ENCODE measurements around the gene TMTC2.

Gene TMTC2

GRCh38 chr12:83181074-83181473 lies 494.4 kb downstream of the TMTC2 start:
- no peak for TF ChIP-seq EZH2phosphoT487 (IDR thresholded peaks at IDR 0.05; ENCODE audit: low read depth)
- TF ChIP-seq, protein P1, sequence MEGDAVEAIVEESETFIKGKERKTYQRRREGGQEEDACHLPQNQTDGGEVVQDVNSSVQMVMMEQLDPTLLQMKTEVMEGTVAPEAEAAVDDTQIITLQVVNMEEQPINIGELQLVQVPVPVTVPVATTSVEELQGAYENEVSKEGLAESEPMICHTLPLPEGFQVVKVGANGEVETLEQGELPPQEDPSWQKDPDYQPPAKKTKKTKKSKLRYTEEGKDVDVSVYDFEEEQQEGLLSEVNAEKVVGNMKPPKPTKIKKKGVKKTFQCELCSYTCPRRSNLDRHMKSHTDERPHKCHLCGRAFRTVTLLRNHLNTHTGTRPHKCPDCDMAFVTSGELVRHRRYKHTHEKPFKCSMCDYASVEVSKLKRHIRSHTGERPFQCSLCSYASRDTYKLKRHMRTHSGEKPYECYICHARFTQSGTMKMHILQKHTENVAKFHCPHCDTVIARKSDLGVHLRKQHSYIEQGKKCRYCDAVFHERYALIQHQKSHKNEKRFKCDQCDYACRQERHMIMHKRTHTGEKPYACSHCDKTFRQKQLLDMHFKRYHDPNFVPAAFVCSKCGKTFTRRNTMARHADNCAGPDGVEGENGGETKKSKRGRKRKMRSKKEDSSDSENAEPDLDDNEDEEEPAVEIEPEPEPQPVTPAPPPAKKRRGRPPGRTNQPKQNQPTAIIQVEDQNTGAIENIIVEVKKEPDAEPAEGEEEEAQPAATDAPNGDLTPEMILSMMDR (IDR thresholded peaks at IDR 0.05; ENCODE audit: low read depth, low read length), result no peak
- Histone ChIP-seq H3K4me1 (ENCODE audit: low read length) (no peaks in the 10 kb centered on the region), H3K27ac (ENCODE audit: low read length) (no peak overlapping the region), H3K9me3 (ENCODE audit: insufficient read depth, low read length) (no peaks in the 10 kb centered on the region), H3K36me3 (replicated peaks; ENCODE audit: low read depth, low read length) (no peaks in the 10 kb centered on the region), H3K4me2 (ENCODE audit: low read length) (no peak overlapping the region), H3K79me2 (ENCODE audit: low read length) (no peaks in the 10 kb centered on the region), H3K9ac (ENCODE audit: low read length) (no peak overlapping the region), H4K20me1 (ENCODE audit: insufficient read depth, low read length) (no peaks in the 10 kb centered on the region), H3K4me3 (ENCODE audit: low read length) (no peak overlapping the region), H3K27me3 (ENCODE audit: low read depth, low read length) (no peaks in the 10 kb centered on the region), H2AFZ (ENCODE audit: low read depth, low read length) (no peak overlapping the region)

- Histone ChIP-seq H3K4me3 (ENCODE audit: low read length) (no peak overlapping the region), H2AFZ (ENCODE audit: low read depth, low read length) (no peak overlapping the region), H4K20me1 (ENCODE audit: insufficient read depth, low read length) (no peaks in the 10 kb centered on the region), H3K36me3 (replicated peaks; ENCODE audit: low read depth, low read length) (no peaks in the 10 kb centered on the region), H3K4me1 (ENCODE audit: low read length) (no peaks in the 10 kb centered on the region), H3K79me2 (ENCODE audit: low read length) (no peaks in the 10 kb centered on the region), H3K9me3 (ENCODE audit: insufficient read depth, low read length) (no peaks in the 10 kb centered on the region), H3K4me2 (ENCODE audit: low read length) (no peak overlapping the region), H3K27ac (ENCODE audit: low read length) (no peak overlapping the region), H3K9ac (ENCODE audit: low read length) (no peak overlapping the region), H3K27me3 (ENCODE audit: low read depth, low read length) (no peaks in the 10 kb centered on the region)
- TF ChIP-seq, protein P1 (IDR thresholded peaks at IDR 0.05; ENCODE audit: low read depth, low read length), result no peak
- TF ChIP-seq EZH2phosphoT487 (IDR thresholded peaks at IDR 0.05; ENCODE audit: low read depth), result no peak
Measured at GRCh38 chr12:83183132-83183531, 496.4 kb downstream of the TMTC2 start.
